ENCODE measurements around the gene FAM3A. TPM values are rescaled to one million over a fixed set of nuclear protein-coding genes. Genes with fewer than 3 reads are reported as not detected.
A peak's percentile ranks its signal among the peaks of the same experiment; 100 is the strongest.

Gene FAM3A
- total and polyA plus RNA-seq, 8 donors = 26.4 to 78.5 (median 36.7) TPM

- DNase-seq (peak in 1 of 6 donors; percentile 64), FAIRE-seq (no peak), ATAC-seq (no peak)
- no peaks in the 10 kb centered on the region for H3K36me3 ChIP-seq
- no peaks in the 10 kb centered on the region for H3K9me3 ChIP-seq
- TF ChIP-seq CTCF (IDR thresholded peaks at IDR 0.05) = no peak
- H3K4me3 ChIP-seq = no peak overlapping the region
- peaks cover 0 to 5% (median 0%) of the 10 kb centered on the region in 3 donors for H3K4me1 ChIP-seq
- 79 to 80% methylated on average over 16 of the region's 16 CpGs for WGBS, 2 donors
- no peaks in the 10 kb centered on the region for H3K27me3 ChIP-seq
- intact Hi-C loops (cut with DNase I) = no loop called here
- H3K27ac ChIP-seq = no peak overlapping the region
Measured at GRCh38 chrX:154484255-154485149, 31.5 kb downstream of the FAM3A start.

GRCh38 chrX:154483325-154483724 lies 32.7 kb downstream of the FAM3A start:
- 75 to 76% methylated on average over 7 of the region's 7 CpGs for WGBS, 2 donors
- intact Hi-C loops (cut with DNase I) = no loop called here
- FAIRE-seq = no peak
- no peak overlapping the region for H3K4me3 ChIP-seq
- no peak for DNase-seq
- H3K27me3 ChIP-seq = no peaks in the 10 kb centered on the region
- H3K27ac ChIP-seq = no peak overlapping the region
- ATAC-seq = no peak
- no peaks in the 10 kb centered on the region for H3K9me3 ChIP-seq
- TF ChIP-seq CTCF (IDR thresholded peaks at IDR 0.05) = no peak
- H3K36me3 ChIP-seq = no peaks in the 10 kb centered on the region
- peaks cover 0 to 3% (median 0%) of the 10 kb centered on the region in 3 donors for H3K4me1 ChIP-seq

- H3K4me3 ChIP-seq = no peak overlapping the region
- H3K27ac ChIP-seq = no peak overlapping the region
- H3K9me3 ChIP-seq = no peaks in the 10 kb centered on the region
- no peaks in the 10 kb centered on the region for H3K36me3 ChIP-seq
- no peak for TF ChIP-seq CTCF (IDR thresholded peaks at IDR 0.05)
- DNase-seq (no peak), ATAC-seq (no peak), FAIRE-seq (no peak)
- no peaks in the 10 kb centered on the region for H3K4me1 ChIP-seq
- intact Hi-C loops (cut with DNase I) = no loop called here
- WGBS, 2 donors = 65 to 74% methylated on average over 7 of the region's 7 CpGs
- no peaks in the 10 kb centered on the region for H3K27me3 ChIP-seq
Measured at GRCh38 chrX:154482786-154483185, 33.2 kb downstream of the FAM3A start.

- H3K4me3 ChIP-seq = no peak overlapping the region
- DNase-seq (peak in 1 of 6 donors; percentile 58), FAIRE-seq (no peak), ATAC-seq (no peak)
- H3K9me3 ChIP-seq = no peaks in the 10 kb centered on the region
- intact Hi-C loops (cut with DNase I) = no loop called here
- no peaks in the 10 kb centered on the region for H3K4me1 ChIP-seq
- H3K36me3 ChIP-seq = no peaks in the 10 kb centered on the region
- 68 to 77% methylated on average over 14 of the region's 14 CpGs for WGBS, 2 donors
- no peak overlapping the region for H3K27ac ChIP-seq
- TF ChIP-seq CTCF (IDR thresholded peaks at IDR 0.05) = no peak
- no peaks in the 10 kb centered on the region for H3K27me3 ChIP-seq
Measured at GRCh38 chrX:154481911-154482601, 34.0 kb downstream of the FAM3A start.
